H1 (cell line): ENCODE results near the gene PLA2G4A. TPM values are rescaled to one million over a fixed set of nuclear protein-coding genes. Genes with fewer than 3 reads are reported as not detected.

Source experiments
- ASH2L ChIP-seq: fragments of 200-600, 300-600 bp; sonication (generic); IDR thresholded peaks from one replicate; pipeline ENCODE4 v1.7.1; 2017; ENCODE audit warnings: low read length
- BRCA1 ChIP-seq: IDR thresholded peaks from 2 replicates; pipeline ENCODE4 v1.6.1; 2012; ENCODE audit warnings: low read depth, low read length, improper control_type of control experiment
- CBX5 ChIP-seq: fragments of 300-800, 300-1000 bp; sonication (generic); IDR thresholded peaks from 2 replicates; pipeline ENCODE4 v1.7.1; 2016; ENCODE audit warnings: antibody characterized with exemption, low read length, low read depth
- CHD7 ChIP-seq: fragments of 300-600 bp; sonication (generic); IDR thresholded peaks from 2 replicates; pipeline ENCODE4 v1.7.1; 2012; ENCODE audit warnings: low read length, moderate library complexity, mild to moderate bottlenecking, inconsistent platforms; ENCODE audit not compliant: insufficient replicate concordance
- EP300 ChIP-seq, 2 experiments: IDR thresholded peaks; 1 replicate in 1 of 2; 2 replicates in 1 of 2; pipeline ENCODE4 v1.6.1; 2011 to 2012; ENCODE audit warnings: low read depth in 2 of 2, low read length in 2 of 2, mild to moderate bottlenecking in 2 of 2, borderline replicate concordance in 1 of 2, inconsistent platforms in 1 of 2, moderate library complexity in 1 of 2
- GTF2F1 ChIP-seq: IDR thresholded peaks from 2 replicates; pipeline ENCODE4 v1.6.1; 2012; ENCODE audit warnings: low read depth, low read length, improper control_type of control experiment, borderline replicate concordance
- KDM5A ChIP-seq: fragments of 200-600 bp; IDR thresholded peaks from 2 replicates; pipeline ENCODE4 v1.7.1; 2012; ENCODE audit warnings: mild to moderate bottlenecking, low read length, inconsistent platforms, mixed read lengths
- MAX ChIP-seq: IDR thresholded peaks from 2 replicates; pipeline ENCODE4 v1.6.1; 2012; ENCODE audit warnings: inconsistent platforms
- RNF2 ChIP-seq: fragments of 200-900, 300-1000 bp; sonication (generic); IDR thresholded peaks from 2 replicates; pipeline ENCODE4 v1.7.1; 2016; ENCODE audit warnings: borderline replicate concordance, low read depth, mild to moderate bottlenecking, antibody characterized with exemption, low read length; ENCODE audit not compliant: poor library complexity, severe bottlenecking; ENCODE audit errors: missing control alignments
- TAF7 ChIP-seq: optimal IDR thresholded peaks from 2 replicates; pipeline ENCODE3; 2011; ENCODE audit warnings: low read depth, mild to moderate bottlenecking, inconsistent platforms, low read length, moderate library complexity, borderline replicate concordance
- polyA plus RNA-seq, 7 experiments: library from polyadenylated mRNA; depleted of rRNA in 3 of 7; stranded (reverse) in 5 of 7; unstranded in 2 of 7; fragments of >200 nt in 5 of 7; fragments of 200-250 nt in 2 of 7; gene quantifications; 1 replicate in 5 of 7; 2 replicates in 1 of 7; 4 replicates in 1 of 7; pipeline versions ENCODE4 v1.2.1 to v1.2.3, GENCODE V29; 2011 to 2013; ENCODE audit warnings: missing spikeins in 2 of 7, mixed read lengths in 2 of 7
- total RNA-seq: library from RNA; stranded (reverse); fragmentation: NEBNext Ultra II Directional; extraction: Animal tissue kit (Norgen Biotek cat#: 25700); gene quantifications from 2 replicates; pipeline ENCODE4 v1.2.1, GENCODE V29; 2021

Gene PLA2G4A
- total and polyA plus RNA-seq, 2 of the 8 experiments (the other 6 are each of a cell fraction or from before 2014, with no cell fraction given) = 0.63 to 1.4 TPM

GRCh38 chr1:187033693-187034390 lies 205.1 kb downstream of the PLA2G4A start (continued):
- no peak for TF ChIP-seq CHD7
- TF ChIP-seq GTF2F1 = no peak
- no peak for TF ChIP-seq TAF7
- TF ChIP-seq MAX = no peak
- TF ChIP-seq EP300 (IDR thresholded peaks at IDR 0.05; ENCODE audit: borderline replicate concordance in 1 of 2, low read depth in 2 of 2, low read length in 2 of 2) = no peak
- no peak for TF ChIP-seq BRCA1
- no peak for TF ChIP-seq CBX5
- TF ChIP-seq ASH2L = no peak
- TF ChIP-seq RNF2 = no peak
- no peak for TF ChIP-seq KDM5A
